ENCODE measurements around the gene GPR21. TPM values are rescaled to one million over a fixed set of nuclear protein-coding genes. Genes with fewer than 3 reads are reported as not detected.

Gene GPR21
- total RNA-seq, 1 donor from 2014 or later = 2.9 TPM

- H3K9me3 Mint-ChIP-seq (ENCODE audit: low read depth) = no peaks in the 10 kb centered on the region
- no peak overlapping the region for H3K4me3 Mint-ChIP-seq (ENCODE audit: low read depth)
- TF ChIP-seq CTCF (IDR thresholded peaks at IDR 0.05; ENCODE audit: unreplicated experiment) = no peak
- no peak for DNase-seq (ENCODE audit: low spot score, unreplicated experiment)
- peaks cover 17% of the 10 kb centered on the region for H3K36me3 Mint-ChIP-seq (ENCODE audit: insufficient read depth)
- no peak overlapping the region for H3K27ac Mint-ChIP-seq
- H3K27me3 Mint-ChIP-seq = no peaks in the 10 kb centered on the region
- no peaks in the 10 kb centered on the region for H3K4me1 Mint-ChIP-seq (ENCODE audit: low read depth)
These were observed 36.9 kb upstream of the GPR21 start for GRCh38 chr9:122996586-122996985.

- no peak overlapping the region for H3K27ac Mint-ChIP-seq
- H3K4me1 Mint-ChIP-seq (ENCODE audit: low read depth) = no peaks in the 10 kb centered on the region
- no peak for TF ChIP-seq CTCF (IDR thresholded peaks at IDR 0.05; ENCODE audit: unreplicated experiment)
- H3K36me3 Mint-ChIP-seq (ENCODE audit: insufficient read depth) = peaks cover 20% of the 10 kb centered on the region
- H3K27me3 Mint-ChIP-seq = no peaks in the 10 kb centered on the region
- no peak for DNase-seq (ENCODE audit: low spot score, unreplicated experiment)
- H3K4me3 Mint-ChIP-seq (ENCODE audit: low read depth) = no peak overlapping the region
- H3K9me3 Mint-ChIP-seq (ENCODE audit: low read depth) = no peaks in the 10 kb centered on the region
These were observed 35.0 kb upstream of the GPR21 start for GRCh38 chr9:122998448-122998847.

GRCh38 chr9:123000371-123001068, 32.9 kb upstream of the GPR21 start:
- peaks cover 26% of the 10 kb centered on the region for H3K36me3 Mint-ChIP-seq (ENCODE audit: insufficient read depth)
- H3K9me3 Mint-ChIP-seq (ENCODE audit: low read depth) = no peaks in the 10 kb centered on the region
- no peak for DNase-seq (ENCODE audit: low spot score, unreplicated experiment)
- H3K27ac Mint-ChIP-seq = no peak overlapping the region
- TF ChIP-seq CTCF (IDR thresholded peaks at IDR 0.05; ENCODE audit: unreplicated experiment) = no peak
- H3K4me3 Mint-ChIP-seq (ENCODE audit: low read depth) = no peak overlapping the region
- no peaks in the 10 kb centered on the region for H3K27me3 Mint-ChIP-seq
- H3K4me1 Mint-ChIP-seq (ENCODE audit: low read depth) = no peaks in the 10 kb centered on the region

- Mint-ChIP-seq H3K27me3 (no peaks in the 10 kb centered on the region), H3K4me3 (ENCODE audit: low read depth) (no peak overlapping the region), H3K4me1 (ENCODE audit: low read depth) (no peaks in the 10 kb centered on the region), H3K36me3 (ENCODE audit: insufficient read depth) (peaks cover 24% of the 10 kb centered on the region), H3K9me3 (ENCODE audit: low read depth) (no peaks in the 10 kb centered on the region), H3K27ac (no peak overlapping the region)
- no peak for TF ChIP-seq CTCF (IDR thresholded peaks at IDR 0.05; ENCODE audit: unreplicated experiment)
- DNase-seq (ENCODE audit: low spot score, unreplicated experiment) = no peak
These were observed 30.7 kb upstream of the GPR21 start for GRCh38 chr9:123002754-123003153.

- peaks cover 24% of the 10 kb centered on the region for H3K36me3 Mint-ChIP-seq (ENCODE audit: insufficient read depth)
- TF ChIP-seq CTCF (IDR thresholded peaks at IDR 0.05; ENCODE audit: unreplicated experiment) = no peak
- H3K4me3 Mint-ChIP-seq (ENCODE audit: low read depth) = no peak overlapping the region
- H3K27me3 Mint-ChIP-seq = no peaks in the 10 kb centered on the region
- H3K27ac Mint-ChIP-seq = no peak overlapping the region
- H3K9me3 Mint-ChIP-seq (ENCODE audit: low read depth) = no peaks in the 10 kb centered on the region
- H3K4me1 Mint-ChIP-seq (ENCODE audit: low read depth) = no peaks in the 10 kb centered on the region
- no peak for DNase-seq (ENCODE audit: low spot score, unreplicated experiment)
These were observed 30.0 kb upstream of the GPR21 start for GRCh38 chr9:123003466-123003865.

Data from progenitor cell of endocrine pancreas (in vitro differentiated cells).